IMR-90 (cell line): ENCODE results near the gene MERTK.

Experiments used
- CTCF ChIP-seq: conservative IDR thresholded peaks from 2 replicates; pipeline ENCODE4 v1.5.1; 2012; ENCODE audit warnings: mild to moderate bottlenecking, low read depth, low read length, improper control_type of control experiment
- ELK1 ChIP-seq: fragments of 150-350 bp; IDR thresholded peaks from 2 replicates; pipeline ENCODE4 v1.6.1; 2016; ENCODE audit warnings: low read depth, mild to moderate bottlenecking, low read length, moderate library complexity, borderline replicate concordance
- POLR2A ChIP-seq: IDR thresholded peaks from 2 replicates; pipeline ENCODE4 v1.6.1; 2012; ENCODE audit warnings: mild to moderate bottlenecking, low read depth, low read length
- SMC3 ChIP-seq: fragments of 150-350 bp; IDR thresholded peaks from 2 replicates; pipeline ENCODE4 v1.6.1; 2016; ENCODE audit warnings: low read depth, mild to moderate bottlenecking, antibody characterized with exemption, low read length, moderate library complexity
- USF2 ChIP-seq: fragments of 150-350 bp; IDR thresholded peaks from 2 replicates; pipeline ENCODE4 v1.6.1; 2017; ENCODE audit warnings: mild to moderate bottlenecking, antibody characterized with exemption, low read length, low read depth

DNA sequence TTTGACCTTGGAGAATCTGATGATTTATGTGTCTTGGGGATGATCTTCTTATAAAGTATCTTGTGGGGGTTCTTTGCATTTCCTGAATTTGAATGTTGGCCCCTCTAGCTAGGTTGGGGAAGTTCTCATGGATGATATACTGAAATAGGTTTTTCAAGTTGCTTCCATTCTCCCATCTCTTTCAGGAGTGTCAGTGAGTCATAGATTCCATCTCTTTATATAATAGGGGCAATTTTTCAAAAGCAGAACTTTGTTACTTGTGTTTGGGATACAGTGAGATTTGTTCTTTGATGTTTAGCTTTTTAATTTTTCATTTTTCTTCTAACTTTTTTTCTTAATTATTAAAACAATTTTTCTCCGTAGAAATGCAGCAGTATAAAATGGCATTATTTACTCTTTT, 176.1 kb downstream of the MERTK start:
- no peak for TF ChIP-seq SMC3
- TF ChIP-seq POLR2A, result no peak
- TF ChIP-seq CTCF, result no peak
- no peak for TF ChIP-seq ELK1
- no peak for TF ChIP-seq USF2
